GM12874 (cell line): Measurements from ENCODE around the gene SEMA3C.

Experiments
- TF ChIP-seq, protein P1 (sequence below): IDR thresholded peaks from 2 replicates; pipeline ENCODE4 v1.5.1; 2011; ENCODE audit warnings: low read depth, mild to moderate bottlenecking, control low read depth, low read length, moderate library complexity; ENCODE audit not compliant: insufficient read depth

SEMA3C gene

DNA sequence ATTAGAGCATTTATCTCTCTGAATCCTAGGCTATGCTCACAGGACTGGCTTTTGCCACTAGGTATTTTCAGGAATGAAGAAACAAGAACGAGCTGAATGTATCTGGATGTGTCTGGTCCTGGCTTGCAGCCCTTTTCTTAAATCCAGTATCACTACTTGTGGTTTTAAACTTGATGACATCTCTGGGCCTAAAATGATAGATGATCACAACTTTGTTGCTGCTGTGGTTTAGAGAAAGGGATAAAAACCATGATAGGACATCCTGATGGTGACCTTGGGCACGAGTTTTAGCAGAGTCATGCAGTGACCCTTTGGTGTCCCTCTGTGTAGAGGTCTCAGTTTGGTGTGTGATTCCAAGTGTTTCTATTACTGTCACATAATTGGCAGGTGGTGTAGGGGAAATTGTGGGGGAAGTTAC, 31.7 kb upstream of the SEMA3C start:
- TF ChIP-seq, protein P1, sequence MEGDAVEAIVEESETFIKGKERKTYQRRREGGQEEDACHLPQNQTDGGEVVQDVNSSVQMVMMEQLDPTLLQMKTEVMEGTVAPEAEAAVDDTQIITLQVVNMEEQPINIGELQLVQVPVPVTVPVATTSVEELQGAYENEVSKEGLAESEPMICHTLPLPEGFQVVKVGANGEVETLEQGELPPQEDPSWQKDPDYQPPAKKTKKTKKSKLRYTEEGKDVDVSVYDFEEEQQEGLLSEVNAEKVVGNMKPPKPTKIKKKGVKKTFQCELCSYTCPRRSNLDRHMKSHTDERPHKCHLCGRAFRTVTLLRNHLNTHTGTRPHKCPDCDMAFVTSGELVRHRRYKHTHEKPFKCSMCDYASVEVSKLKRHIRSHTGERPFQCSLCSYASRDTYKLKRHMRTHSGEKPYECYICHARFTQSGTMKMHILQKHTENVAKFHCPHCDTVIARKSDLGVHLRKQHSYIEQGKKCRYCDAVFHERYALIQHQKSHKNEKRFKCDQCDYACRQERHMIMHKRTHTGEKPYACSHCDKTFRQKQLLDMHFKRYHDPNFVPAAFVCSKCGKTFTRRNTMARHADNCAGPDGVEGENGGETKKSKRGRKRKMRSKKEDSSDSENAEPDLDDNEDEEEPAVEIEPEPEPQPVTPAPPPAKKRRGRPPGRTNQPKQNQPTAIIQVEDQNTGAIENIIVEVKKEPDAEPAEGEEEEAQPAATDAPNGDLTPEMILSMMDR, result no peak

DNA sequence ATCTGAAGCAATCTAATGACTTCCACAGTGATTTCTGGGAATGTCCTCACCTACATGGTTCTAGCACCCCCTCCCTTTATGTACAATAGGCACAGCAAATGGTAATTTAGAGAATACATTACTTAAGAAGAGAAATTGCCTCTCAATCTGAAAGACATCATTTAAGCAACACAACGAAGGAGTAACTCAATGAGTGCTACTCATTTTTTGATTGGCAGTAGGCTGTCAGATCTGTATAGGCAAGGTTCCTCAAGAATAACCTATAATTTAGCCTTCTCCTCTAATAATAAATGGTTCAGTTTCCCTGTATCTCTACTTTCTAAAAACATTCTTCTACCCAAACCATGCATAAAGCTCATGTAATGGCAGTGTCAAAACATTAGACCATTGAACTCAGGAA, 30.6 kb upstream of the SEMA3C start:
- TF ChIP-seq, protein P1, result no peak

DNA sequence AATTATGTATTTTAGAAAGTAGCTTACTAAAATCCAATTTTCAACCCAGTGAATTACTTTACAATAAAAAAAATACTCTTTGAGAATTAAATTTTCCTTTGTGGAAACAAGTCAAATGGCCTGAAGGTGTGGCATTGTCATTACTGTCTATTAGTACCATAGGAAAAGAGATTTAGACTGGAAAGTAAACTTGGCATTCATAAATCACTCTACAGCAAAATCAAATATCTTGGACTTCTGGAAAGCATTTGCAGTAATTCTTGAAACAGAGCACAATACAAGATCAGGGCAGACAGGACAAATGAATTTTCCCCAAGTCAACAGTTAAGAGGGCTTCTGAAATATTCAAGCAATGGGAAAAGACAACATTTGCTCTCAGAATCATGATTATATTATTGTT, 28.0 kb upstream of the SEMA3C start:
- TF ChIP-seq, protein P1, result no peak

DNA sequence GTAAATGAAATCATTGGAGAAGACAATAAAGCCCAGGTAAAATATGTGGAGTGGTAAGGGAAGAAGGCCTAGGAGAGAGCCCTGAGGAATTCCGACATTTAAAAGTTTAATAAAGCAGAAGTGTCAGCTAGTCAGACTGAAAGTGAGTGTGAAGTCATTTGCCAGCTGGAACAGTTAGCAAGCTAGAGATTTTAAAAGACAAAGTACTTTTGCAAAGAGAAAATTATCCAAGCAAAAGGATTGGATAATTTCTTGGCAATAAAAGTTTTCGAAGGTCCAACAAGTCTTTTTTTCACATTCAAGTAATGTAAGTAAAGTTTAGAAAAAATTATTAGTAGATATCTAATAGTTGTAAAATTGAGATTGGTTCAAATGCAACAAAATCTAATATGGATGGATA, 27.1 kb upstream of the SEMA3C start:
- TF ChIP-seq, protein P1, result no peak

DNA sequence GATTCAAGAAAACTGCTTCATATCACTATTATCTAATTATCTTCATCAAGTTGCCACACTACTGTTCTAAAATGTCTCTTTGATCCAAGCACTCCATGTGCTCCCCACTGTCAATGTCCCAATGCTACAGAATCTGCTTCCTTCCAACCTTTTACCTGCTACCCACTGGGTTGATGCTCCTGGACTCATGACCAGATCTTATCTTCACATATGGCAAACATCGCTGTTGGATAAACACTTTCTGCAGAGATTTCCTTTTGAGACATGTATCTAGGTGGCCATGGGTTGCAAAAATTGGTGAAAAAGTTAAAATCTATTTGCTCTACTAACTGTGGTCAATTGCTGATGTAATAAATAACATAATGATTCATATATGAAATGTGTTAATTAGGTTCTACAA, 24.5 kb upstream of the SEMA3C start:
- TF ChIP-seq, protein P1, result no peak

DNA sequence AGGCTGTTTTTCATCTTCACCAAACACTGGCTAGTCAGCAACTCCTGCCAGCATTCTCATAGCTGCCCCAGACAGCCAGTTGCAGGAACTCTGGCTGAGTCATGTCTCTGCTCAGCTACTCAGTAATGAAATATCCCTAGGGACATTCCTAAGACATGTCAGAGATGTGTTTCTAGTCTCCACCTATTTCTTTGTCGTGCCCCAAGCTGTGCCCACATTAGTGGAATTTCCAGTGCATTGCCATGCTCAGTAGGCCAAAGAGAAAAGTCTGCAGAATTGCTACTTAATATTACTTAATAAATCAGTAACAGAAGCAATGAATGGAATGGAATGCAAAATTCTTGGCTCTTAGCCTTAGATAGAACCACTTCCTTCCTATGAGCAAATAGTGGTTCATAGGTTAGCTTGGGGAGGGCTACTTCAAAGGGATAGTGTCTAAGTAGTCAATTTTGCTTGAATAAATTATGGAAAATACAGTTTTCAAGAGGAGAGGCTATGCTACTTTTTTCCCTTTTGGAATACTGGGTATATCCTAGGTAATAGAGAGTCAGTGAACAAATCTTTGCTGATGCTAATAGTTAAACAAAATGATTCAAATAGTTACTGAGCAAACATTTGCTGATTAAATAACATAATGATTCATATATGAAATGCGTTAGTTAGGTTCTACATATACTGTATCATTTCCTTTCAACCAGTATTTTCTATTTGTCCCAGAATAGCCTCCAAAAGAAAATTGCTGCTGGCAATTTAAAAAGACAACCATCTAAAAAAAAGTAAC, 23.6 kb upstream of the SEMA3C start:
- TF ChIP-seq, protein P1, result no peak

DNA sequence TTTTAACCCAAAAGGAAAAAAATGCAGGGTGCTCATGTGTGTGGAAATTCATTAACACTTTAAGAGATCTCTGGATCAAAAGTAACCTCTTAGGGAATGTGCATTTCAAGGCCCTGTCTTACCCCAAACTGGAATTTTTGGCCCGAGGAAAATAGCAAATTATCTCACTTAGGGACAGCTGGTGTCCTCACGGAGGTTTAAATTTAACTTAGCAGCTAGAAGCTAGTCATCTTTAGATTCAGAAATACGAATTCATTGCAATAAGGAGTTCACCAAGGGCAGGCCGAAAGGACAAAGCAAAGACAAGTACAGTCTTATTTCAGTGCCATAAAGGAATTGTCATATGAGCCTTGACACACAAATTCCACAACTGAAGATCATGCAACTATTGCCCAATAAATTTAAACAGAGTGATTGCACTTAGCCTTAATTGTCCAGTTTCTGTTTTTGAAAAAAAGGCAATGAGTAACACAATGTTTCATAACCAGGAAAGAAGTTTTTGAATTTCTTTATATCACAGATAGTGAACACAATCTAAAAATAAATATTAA, 22.4 kb upstream of the SEMA3C start:
- TF ChIP-seq, protein P1, result no peak
